Ammon's horn (tissue), 1 donor: ENCODE data around the gene CDKN2B.

Experiments
- DNase-seq: peaks from one replicate; pipeline ENCODE4 v3.0.0-alpha.2; 2016; ENCODE audit warnings: low spot score

Gene CDKN2B

GRCh38 chr9:22033012-22033630 is 24.0 kb upstream of the CDKN2B start:
- DNase-seq: no peak

GRCh38 chr9:22031655-22032411 is 22.7 kb upstream of the CDKN2B start:
- DNase-seq: no peak

- no peak for DNase-seq
Observed at GRCh38 chr9:22030101-22030598, 21.0 kb upstream of the CDKN2B start.

- no peak for DNase-seq
Observed at GRCh38 chr9:22029231-22029630, 20.1 kb upstream of the CDKN2B start.

GRCh38 chr9:22028394-22028793 is 19.3 kb upstream of the CDKN2B start:
- DNase-seq: no peak

DNA sequence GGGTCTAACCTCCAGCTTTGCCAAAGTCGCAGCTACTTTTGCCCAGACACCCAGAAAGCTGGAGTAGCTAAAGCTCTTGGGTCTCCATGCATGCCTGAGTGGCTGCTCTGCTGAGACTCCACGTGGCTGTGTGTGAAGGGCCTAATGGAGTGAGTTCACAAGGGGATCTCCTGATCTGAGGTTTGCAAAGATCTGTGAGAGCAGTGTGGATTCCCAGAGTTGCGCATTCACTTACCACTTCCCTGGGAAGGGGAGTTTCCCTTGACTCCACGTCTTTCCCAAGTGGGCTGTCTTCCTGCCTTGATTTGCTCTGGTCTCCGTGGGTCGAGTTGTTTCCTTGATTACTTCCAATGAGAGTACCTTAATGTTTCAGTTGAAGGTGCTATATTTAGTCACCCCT is 17.6 kb upstream of the CDKN2B start:
- DNase-seq: no peak

- no peak for DNase-seq
Observed at GRCh38 chr9:22022396-22022795, 13.3 kb upstream of the CDKN2B start.

DNA sequence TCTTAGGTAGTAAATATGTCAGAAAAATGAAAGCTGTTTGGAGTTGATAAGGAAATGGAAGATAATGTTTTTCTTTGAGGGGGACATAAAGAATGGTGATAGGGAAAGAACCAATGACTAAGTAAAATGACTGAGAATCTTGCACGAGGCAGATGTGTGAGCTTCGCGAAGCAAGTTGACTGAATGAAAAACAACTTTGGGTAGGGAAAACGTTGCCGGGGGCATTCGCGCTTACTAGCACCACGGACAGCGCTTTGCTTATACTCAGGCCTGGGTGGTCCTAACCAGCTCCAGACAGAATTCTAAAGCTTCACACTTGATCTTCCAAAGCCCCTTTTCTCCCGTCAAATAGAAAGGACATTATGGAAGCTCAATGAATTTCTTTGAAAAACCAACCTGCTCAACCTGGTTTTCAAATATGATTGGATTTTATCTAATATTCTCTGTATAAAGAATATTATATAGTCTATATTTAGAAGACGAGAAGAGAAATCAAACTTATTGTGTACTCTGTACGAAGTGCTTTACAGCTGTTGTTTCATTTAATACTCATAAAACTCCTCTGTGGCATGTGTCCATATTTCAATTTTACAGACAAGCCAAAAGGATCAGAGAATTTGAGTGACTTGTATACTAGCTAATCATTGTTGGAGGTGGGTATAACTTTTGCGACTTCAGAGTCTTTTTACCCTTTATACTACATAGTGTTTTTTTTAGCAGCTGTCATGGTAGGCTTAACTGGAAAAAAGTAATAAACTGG is 1.9 kb upstream of the CDKN2B start:
- no peak for DNase-seq

GRCh38 chr9:22009506-22009867 is 382 bp upstream of the CDKN2B start:
- DNase-seq: no peak

- no peak for DNase-seq
Observed at GRCh38 chr9:22008384-22008716, 755 bp downstream of the CDKN2B start.

DNA sequence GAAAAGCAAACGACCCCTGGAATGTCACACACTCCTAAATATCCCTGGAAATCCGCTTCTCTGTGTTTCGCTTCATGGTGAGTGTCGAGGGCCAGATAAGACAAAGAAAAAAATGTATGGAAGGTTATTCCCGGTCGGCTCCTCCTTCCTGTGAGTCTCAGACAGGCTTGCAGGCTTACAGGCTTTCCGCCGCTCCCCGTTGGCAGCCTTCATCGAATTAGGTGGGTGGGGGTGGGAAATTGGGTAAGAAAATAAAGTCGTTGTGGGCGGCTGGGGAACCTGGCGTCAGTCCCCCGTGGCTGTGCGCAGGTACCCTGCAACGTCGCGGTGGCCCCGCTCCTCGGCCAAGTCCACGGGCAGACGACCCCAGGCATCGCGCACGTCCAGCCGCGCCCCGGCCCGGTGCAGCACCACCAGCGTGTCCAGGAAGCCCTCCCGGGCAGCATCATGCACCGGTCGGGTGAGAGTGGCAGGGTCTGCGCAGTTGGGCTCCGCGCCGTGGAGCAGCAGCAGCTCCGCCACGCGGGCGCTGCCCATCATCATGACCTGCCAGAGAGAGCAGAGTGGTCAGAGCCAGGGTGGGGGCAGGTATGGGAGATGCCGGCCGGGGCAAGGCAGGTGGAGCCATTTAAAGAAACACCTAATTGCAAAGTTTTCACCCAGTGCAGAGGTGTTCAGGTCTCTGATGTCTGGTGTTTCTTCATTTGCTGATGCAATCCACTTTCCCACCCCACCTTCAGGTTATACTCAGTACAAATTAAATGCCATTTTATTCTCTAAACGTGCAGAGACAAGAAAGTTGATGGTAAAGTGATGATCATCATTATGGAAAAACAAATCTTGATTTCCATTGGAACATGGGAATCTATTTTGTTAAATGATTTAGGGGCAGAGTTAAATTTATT is 3.2 kb downstream of the CDKN2B start:
- no peak for DNase-seq

- DNase-seq: no peak
Observed at GRCh38 chr9:22005021-22005701, 3.9 kb downstream of the CDKN2B start.

DNA sequence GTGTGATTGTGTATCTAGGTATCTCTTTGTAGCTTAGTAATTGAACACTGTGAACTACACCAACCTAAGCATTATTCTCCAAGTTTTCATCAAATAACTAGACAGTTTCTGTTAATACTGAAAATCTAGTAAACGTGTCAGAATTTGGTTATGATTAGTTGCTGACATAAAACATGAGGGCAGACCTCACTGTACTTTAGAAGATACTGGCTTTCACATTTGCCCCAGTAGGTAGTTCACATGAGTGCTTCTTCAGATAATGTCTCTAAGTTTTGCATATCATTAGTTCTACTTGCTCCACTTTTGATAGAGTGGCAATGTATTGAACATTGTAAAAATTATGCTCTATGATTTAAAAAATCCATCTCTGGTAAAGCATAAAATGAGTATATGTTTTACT is 7.1 kb downstream of the CDKN2B start:
- no peak for DNase-seq

- no peak for DNase-seq
Observed at GRCh38 chr9:21998026-21998425, 11.1 kb downstream of the CDKN2B start.

- no peak for DNase-seq
Observed at GRCh38 chr9:21997480-21997879, 11.6 kb downstream of the CDKN2B start.

GRCh38 chr9:21996858-21997257 is 12.2 kb downstream of the CDKN2B start:
- DNase-seq: no peak

DNA sequence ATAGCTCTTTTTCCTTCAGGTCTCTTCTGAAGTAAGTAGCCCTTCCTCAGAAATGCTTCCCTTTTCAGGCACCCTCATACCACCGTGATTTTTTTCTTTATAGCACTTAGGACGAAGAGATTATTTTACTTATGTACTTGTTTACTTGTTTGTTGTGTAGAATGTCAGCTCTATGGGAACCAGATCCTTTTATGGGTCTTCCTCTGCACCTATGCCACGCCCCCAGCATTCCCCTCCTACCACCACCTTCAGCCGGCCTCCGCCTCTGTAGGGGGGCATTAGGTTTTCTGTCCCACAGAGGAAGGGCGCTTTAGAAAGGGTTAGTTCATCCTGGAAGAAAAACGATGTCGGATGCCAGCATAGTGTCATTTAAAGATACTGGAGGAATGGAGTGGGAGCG is 12.7 kb downstream of the CDKN2B start:
- no peak for DNase-seq

DNA sequence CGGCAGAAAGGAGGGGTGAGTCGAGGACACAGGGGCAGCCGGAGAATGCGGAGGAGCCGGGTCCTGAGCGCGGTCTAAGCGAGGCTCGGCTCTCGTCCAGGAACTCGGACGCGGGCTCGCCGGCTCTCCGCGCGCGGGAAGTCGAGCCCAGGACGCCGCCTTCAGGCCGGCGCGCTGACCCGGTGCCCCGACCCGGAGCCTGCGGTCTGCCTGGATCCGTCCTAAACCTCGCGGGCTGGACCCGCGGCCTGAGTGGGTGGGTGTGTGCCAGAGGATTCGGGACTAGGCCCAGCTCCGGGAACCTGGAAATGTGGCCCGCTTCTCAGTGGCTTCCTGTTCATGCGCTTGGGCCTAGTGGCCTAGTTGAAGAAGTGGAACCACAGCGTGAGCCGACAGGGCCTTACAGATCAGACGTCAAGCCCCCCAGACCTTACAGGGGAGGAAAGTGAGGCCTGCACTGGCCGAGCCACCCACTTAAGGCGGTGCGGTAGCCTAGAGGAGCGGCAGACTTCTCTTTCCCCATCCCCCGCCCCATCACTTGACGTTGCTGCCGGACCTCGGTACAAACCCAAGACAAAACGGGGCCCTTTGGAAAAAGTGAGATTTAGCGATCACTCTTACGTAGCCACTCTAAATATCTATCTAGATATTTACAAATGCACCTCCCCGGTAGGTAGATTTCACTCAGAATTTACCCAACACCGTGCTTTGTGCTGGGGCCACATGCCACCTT is 13.3 kb downstream of the CDKN2B start:
- peak; percentile 29 for DNase-seq

DNA sequence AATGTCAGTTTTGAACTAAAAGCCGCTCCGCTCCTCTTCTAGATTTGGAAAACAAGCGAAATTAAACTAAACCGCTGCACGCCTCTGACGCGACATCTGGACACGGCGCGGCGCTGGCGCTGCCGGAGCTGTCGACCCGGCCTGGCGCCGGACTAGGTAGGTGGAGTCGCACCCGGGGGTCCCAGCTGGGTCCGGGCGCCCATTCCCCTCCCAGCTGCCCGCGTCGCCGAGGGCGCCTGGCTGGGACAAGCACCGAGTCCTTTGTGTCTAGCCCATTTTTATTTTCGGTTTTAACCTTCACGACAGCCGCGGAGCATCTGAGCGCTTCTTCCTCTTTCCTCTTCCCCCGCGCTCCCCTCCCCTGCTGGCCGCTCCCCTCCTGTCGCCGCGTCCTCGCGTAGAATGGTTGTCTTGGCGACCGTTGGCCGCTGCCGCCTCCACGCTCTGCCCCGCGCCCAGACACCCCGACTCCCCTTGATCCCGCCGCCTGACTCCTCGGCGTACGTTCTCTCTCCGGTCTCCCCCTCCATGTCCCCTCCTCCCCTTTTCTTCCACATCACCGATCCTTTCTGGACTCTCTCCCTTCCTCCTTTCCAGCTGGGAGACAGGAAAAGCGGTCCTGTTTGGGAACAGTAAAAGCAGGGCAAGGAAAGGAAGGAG is 14.0 kb downstream of the CDKN2B start:
- peak; percentile 86 for DNase-seq

- peak; percentile 61 for DNase-seq
Observed at GRCh38 chr9:21994556-21995005, 14.5 kb downstream of the CDKN2B start, which contains the start of gene CDKN2B-AS1. Gene CDKN2B-AS1, plus strand, starts transcription at chr9:21994791.
